22Rv1 (cell line): ENCODE data around the gene ITPR2.

Experiments used
- ZFX ChIP-seq: fragments of 450-650 bp; IDR thresholded peaks from 2 replicates; pipeline ENCODE4 v1.6.1; 2017; ENCODE audit warnings: antibody characterized with exemption, borderline replicate concordance
- TF ChIP-seq, protein P1 (sequence below): fragments of 450-650 bp; IDR thresholded peaks from 2 replicates; pipeline ENCODE4 v1.5.1; 2017; ENCODE audit warnings: mild to moderate bottlenecking

- TF ChIP-seq, protein P1, sequence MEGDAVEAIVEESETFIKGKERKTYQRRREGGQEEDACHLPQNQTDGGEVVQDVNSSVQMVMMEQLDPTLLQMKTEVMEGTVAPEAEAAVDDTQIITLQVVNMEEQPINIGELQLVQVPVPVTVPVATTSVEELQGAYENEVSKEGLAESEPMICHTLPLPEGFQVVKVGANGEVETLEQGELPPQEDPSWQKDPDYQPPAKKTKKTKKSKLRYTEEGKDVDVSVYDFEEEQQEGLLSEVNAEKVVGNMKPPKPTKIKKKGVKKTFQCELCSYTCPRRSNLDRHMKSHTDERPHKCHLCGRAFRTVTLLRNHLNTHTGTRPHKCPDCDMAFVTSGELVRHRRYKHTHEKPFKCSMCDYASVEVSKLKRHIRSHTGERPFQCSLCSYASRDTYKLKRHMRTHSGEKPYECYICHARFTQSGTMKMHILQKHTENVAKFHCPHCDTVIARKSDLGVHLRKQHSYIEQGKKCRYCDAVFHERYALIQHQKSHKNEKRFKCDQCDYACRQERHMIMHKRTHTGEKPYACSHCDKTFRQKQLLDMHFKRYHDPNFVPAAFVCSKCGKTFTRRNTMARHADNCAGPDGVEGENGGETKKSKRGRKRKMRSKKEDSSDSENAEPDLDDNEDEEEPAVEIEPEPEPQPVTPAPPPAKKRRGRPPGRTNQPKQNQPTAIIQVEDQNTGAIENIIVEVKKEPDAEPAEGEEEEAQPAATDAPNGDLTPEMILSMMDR, result no peak
- no peak for TF ChIP-seq ZFX
Observed at GRCh38 chr12:26426652-26427051, 406.3 kb downstream of the ITPR2 start.
